Activated CD4-positive, alpha-beta T cell treated with anti-CD3 and anti-CD28 coated beads, Interleukin-2, amount 10 ng/mL, durations not matched to agents 7 days and 5 days (primary cell): ENCODE measurements around the gene SPINDOC. TPM values are rescaled to one million over a fixed set of nuclear protein-coding genes. Genes with fewer than 3 reads are reported as not detected.
A peak's percentile ranks its signal among the peaks of the same experiment; 100 is the strongest.

Experiments
- CTCF ChIA-PET: fragments of 350-600 bp; sonication (Branson Sonifier 250); formaldehyde crosslinking; loops from one replicate; lab custom pipeline; 2021; ENCODE audit warnings: antibody characterized with exemption; lab: Charles Lee
- POLR2A ChIA-PET: fragments of 350-600 bp; sonication (Branson Sonifier 250); formaldehyde crosslinking; loops from one replicate; lab custom pipeline; 2021; ENCODE audit warnings: antibody characterized with exemption; lab: Charles Lee
- DNase-seq: peaks from one replicate; pipeline ENCODE4 v3.0.0-alpha.2; 2020
- H3K27ac Mint-ChIP-seq: one replicate; pipeline ENCODE4 v1.8.0; 2021; ENCODE audit warnings: mild to moderate bottlenecking, moderate library complexity, mixed read lengths
- H3K27me3 Mint-ChIP-seq: one replicate; pipeline ENCODE4 v1.8.0; 2021; ENCODE audit warnings: mixed read lengths
- H3K36me3 Mint-ChIP-seq: one replicate; pipeline ENCODE4 v1.8.0; 2021; ENCODE audit warnings: low read depth, mixed read lengths
- H3K4me1 Mint-ChIP-seq: one replicate; pipeline ENCODE4 v1.8.0; 2021; ENCODE audit warnings: mixed read lengths
- H3K4me3 Mint-ChIP-seq: one replicate; pipeline ENCODE4 v1.8.0; 2021; ENCODE audit warnings: mild to moderate bottlenecking, moderate library complexity, mixed read lengths
- H3K9me3 Mint-ChIP-seq: one replicate; pipeline ENCODE4 v1.8.0; 2021; ENCODE audit warnings: mixed read lengths
- total RNA-seq, 2 experiments: library from RNA; stranded (reverse); gene quantifications; one replicate each; pipeline ENCODE4 v1.2.3, GENCODE V29; 2021

Gene SPINDOC
- total RNA-seq, 2 experiments from 2014 or later = 38.4 to 40.7 TPM

- Mint-ChIP-seq H3K36me3 (peaks cover 54% of the 10 kb centered on the region), H3K4me3 (no peak overlapping the region), H3K9me3 (no peaks in the 10 kb centered on the region), H3K27ac (peak overlapping the region; percentile 89), H3K27me3 (no peaks in the 10 kb centered on the region), H3K4me1 (peaks cover 87% of the 10 kb centered on the region)
- POLR2A ChIA-PET = no interaction called here
- DNase-seq = no peak
- CTCF ChIA-PET = interaction anchor here (0.6 to 2.3 kb wide), 4 partner anchors 12 to 1328 kb away, joined by 3 to 7 read pairs (median 4); no protein-coding TSS in a partner anchor
These were observed 57.3 kb downstream of the SPINDOC start for GRCh38 chr11:63870351-63871140.

- POLR2A ChIA-PET = interaction anchor here (0.5 kb wide), 1 partner anchor 62 kb away, joined by 5 read pairs; no protein-coding TSS in a partner anchor
- peak; percentile 67 for DNase-seq
- peaks cover 48% of the 10 kb centered on the region for H3K36me3 Mint-ChIP-seq
- H3K27ac Mint-ChIP-seq = peak overlapping the region; percentile 80
- no peak overlapping the region for H3K4me3 Mint-ChIP-seq
- no peaks in the 10 kb centered on the region for H3K27me3 Mint-ChIP-seq
- CTCF ChIA-PET = interaction anchor here (0.5 to 2.0 kb wide), 5 partner anchors 9 to 1304 kb away, joined by 4 to 7 read pairs (median 6); partner anchors contain the start of genes MARK2 and RCOR2
- H3K4me1 Mint-ChIP-seq = peaks cover 74% of the 10 kb centered on the region
- no peaks in the 10 kb centered on the region for H3K9me3 Mint-ChIP-seq
These were observed 58.9 kb downstream of the SPINDOC start for GRCh38 chr11:63871962-63872799.

- ChIA-PET CTCF (interaction anchor here (0.9 to 2.0 kb wide), 5 partner anchors 9 to 73 kb away, joined by 3 to 7 read pairs (median 5); partner anchors contain the start of genes MARK2 and RCOR2), POLR2A (interaction anchor here (0.7 kb wide), 1 partner anchor 398 kb away, joined by 3 read pairs; no protein-coding TSS in a partner anchor)
- Mint-ChIP-seq H3K36me3 (peaks cover 42% of the 10 kb centered on the region), H3K9me3 (no peaks in the 10 kb centered on the region), H3K4me1 (peaks cover 70% of the 10 kb centered on the region), H3K4me3 (no peak overlapping the region), H3K27me3 (no peaks in the 10 kb centered on the region), H3K27ac (no peak overlapping the region)
- no peak for DNase-seq
These were observed 59.5 kb downstream of the SPINDOC start for GRCh38 chr11:63872800-63873197.

GRCh38 chr11:63873311-63873710 is 60.1 kb downstream of the SPINDOC start:
- Mint-ChIP-seq H3K4me3 (no peak overlapping the region), H3K9me3 (no peaks in the 10 kb centered on the region), H3K4me1 (peaks cover 69% of the 10 kb centered on the region), H3K27me3 (no peaks in the 10 kb centered on the region), H3K27ac (no peak overlapping the region), H3K36me3 (peaks cover 44% of the 10 kb centered on the region)
- no peak for DNase-seq
- ChIA-PET CTCF (interaction anchor here (0.8 to 2.0 kb wide), 6 partner anchors 10 to 73 kb away, joined by 3 to 7 read pairs (median 4); partner anchors contain the start of genes MARK2 and RCOR2), POLR2A (interaction anchor here (0.7 kb wide), 1 partner anchor 398 kb away, joined by 3 read pairs; no protein-coding TSS in a partner anchor)

GRCh38 chr11:63874511-63874910 is 61.3 kb downstream of the SPINDOC start:
- peaks cover 65% of the 10 kb centered on the region for H3K4me1 Mint-ChIP-seq
- H3K27ac Mint-ChIP-seq = no peak overlapping the region
- peaks cover 40% of the 10 kb centered on the region for H3K36me3 Mint-ChIP-seq
- no peak for DNase-seq
- POLR2A ChIA-PET = no interaction called here
- no peak overlapping the region for H3K4me3 Mint-ChIP-seq
- H3K27me3 Mint-ChIP-seq = no peaks in the 10 kb centered on the region
- CTCF ChIA-PET = interaction anchor here (0.5 to 2.8 kb wide), 4 partner anchors 11 to 301 kb away, joined by 3 to 13 read pairs (median 4); no protein-coding TSS in a partner anchor
- no peaks in the 10 kb centered on the region for H3K9me3 Mint-ChIP-seq

- H3K4me1 Mint-ChIP-seq = peaks cover 65% of the 10 kb centered on the region
- H3K36me3 Mint-ChIP-seq = peaks cover 42% of the 10 kb centered on the region
- no peak for DNase-seq
- POLR2A ChIA-PET = interaction anchor here (0.5 kb wide), 1 partner anchor 19 kb away, joined by 4 read pairs; no protein-coding TSS in a partner anchor
- no peak overlapping the region for H3K4me3 Mint-ChIP-seq
- H3K9me3 Mint-ChIP-seq = no peaks in the 10 kb centered on the region
- CTCF ChIA-PET = interaction anchor here (0.8 to 2.8 kb wide), 4 partner anchors 8 to 23 kb away, joined by 3 to 13 read pairs (median 4); no protein-coding TSS in a partner anchor
- H3K27ac Mint-ChIP-seq = no peak overlapping the region
- no peaks in the 10 kb centered on the region for H3K27me3 Mint-ChIP-seq
These were observed 62.3 kb downstream of the SPINDOC start for GRCh38 chr11:63875506-63876065.

- POLR2A ChIA-PET = no interaction called here
- CTCF ChIA-PET = interaction anchor here (0.8 to 2.8 kb wide), 6 partner anchors 9 to 22 kb away, joined by 3 to 13 read pairs (median 3); no protein-coding TSS in a partner anchor
- peaks cover 42% of the 10 kb centered on the region for H3K36me3 Mint-ChIP-seq
- peaks cover 66% of the 10 kb centered on the region for H3K4me1 Mint-ChIP-seq
- H3K9me3 Mint-ChIP-seq = no peaks in the 10 kb centered on the region
- no peak for DNase-seq
- no peak overlapping the region for H3K4me3 Mint-ChIP-seq
- no peak overlapping the region for H3K27ac Mint-ChIP-seq
- no peaks in the 10 kb centered on the region for H3K27me3 Mint-ChIP-seq
These were observed 63.4 kb downstream of the SPINDOC start for GRCh38 chr11:63876616-63877015.

Other genes starting within 250 kb of the SPINDOC start
- gene PLAAT3, start 199.0 kb upstream of the SPINDOC start, total RNA-seq = 1 to 10 TPM; 1.3 to 1.9 TPM
- 10 to 100 TPM; 35.8 to 37.3 TPM for gene ATL3, start 142.1 kb upstream of the SPINDOC start, total RNA-seq
- gene RTN3, start 132.0 kb upstream of the SPINDOC start, total RNA-seq = 10 to 100 TPM; 65.9 to 72.7 TPM
- gene ZFTA, start 44.7 kb upstream of the SPINDOC start, total RNA-seq = 1 to 10 TPM; 1.1 TPM
- 10 to 100 TPM; 68.3 to 69.2 TPM for gene MARK2, start 25.7 kb downstream of the SPINDOC start, total RNA-seq
- gene RCOR2, start 103.7 kb downstream of the SPINDOC start, total RNA-seq = under 1 TPM; 0.12 to 0.40 TPM
- gene NAA40, start 125.5 kb downstream of the SPINDOC start, total RNA-seq = 10 to 100 TPM; 30.4 to 33.6 TPM
- gene COX8A, start 161.2 kb downstream of the SPINDOC start, total RNA-seq = 100 to 1,000 TPM; 451 to 462 TPM
- 100 to 1,000 TPM in 1 of 2 experiments, 10 to 100 TPM in 1; 94.8 to 102 TPM for gene OTUB1, start 173.0 kb downstream of the SPINDOC start, total RNA-seq
- gene FLRT1, start 222.5 kb downstream of the SPINDOC start, total RNA-seq = not detected